Measurements from ENCODE around the gene ETS2. TPM values are rescaled to one million over a fixed set of nuclear protein-coding genes. Genes with fewer than 3 reads are reported as not detected.

Gene ETS2
- total and polyA plus RNA-seq, 2 of the 8 experiments (the other 6 are each of a cell fraction or from before 2014, with no cell fraction given) = 11.0 to 45.1 TPM

GRCh38 chr21:38792676-38793459 is 12.9 kb upstream of the ETS2 start (continued):
- TF ChIP-seq, protein P1, sequence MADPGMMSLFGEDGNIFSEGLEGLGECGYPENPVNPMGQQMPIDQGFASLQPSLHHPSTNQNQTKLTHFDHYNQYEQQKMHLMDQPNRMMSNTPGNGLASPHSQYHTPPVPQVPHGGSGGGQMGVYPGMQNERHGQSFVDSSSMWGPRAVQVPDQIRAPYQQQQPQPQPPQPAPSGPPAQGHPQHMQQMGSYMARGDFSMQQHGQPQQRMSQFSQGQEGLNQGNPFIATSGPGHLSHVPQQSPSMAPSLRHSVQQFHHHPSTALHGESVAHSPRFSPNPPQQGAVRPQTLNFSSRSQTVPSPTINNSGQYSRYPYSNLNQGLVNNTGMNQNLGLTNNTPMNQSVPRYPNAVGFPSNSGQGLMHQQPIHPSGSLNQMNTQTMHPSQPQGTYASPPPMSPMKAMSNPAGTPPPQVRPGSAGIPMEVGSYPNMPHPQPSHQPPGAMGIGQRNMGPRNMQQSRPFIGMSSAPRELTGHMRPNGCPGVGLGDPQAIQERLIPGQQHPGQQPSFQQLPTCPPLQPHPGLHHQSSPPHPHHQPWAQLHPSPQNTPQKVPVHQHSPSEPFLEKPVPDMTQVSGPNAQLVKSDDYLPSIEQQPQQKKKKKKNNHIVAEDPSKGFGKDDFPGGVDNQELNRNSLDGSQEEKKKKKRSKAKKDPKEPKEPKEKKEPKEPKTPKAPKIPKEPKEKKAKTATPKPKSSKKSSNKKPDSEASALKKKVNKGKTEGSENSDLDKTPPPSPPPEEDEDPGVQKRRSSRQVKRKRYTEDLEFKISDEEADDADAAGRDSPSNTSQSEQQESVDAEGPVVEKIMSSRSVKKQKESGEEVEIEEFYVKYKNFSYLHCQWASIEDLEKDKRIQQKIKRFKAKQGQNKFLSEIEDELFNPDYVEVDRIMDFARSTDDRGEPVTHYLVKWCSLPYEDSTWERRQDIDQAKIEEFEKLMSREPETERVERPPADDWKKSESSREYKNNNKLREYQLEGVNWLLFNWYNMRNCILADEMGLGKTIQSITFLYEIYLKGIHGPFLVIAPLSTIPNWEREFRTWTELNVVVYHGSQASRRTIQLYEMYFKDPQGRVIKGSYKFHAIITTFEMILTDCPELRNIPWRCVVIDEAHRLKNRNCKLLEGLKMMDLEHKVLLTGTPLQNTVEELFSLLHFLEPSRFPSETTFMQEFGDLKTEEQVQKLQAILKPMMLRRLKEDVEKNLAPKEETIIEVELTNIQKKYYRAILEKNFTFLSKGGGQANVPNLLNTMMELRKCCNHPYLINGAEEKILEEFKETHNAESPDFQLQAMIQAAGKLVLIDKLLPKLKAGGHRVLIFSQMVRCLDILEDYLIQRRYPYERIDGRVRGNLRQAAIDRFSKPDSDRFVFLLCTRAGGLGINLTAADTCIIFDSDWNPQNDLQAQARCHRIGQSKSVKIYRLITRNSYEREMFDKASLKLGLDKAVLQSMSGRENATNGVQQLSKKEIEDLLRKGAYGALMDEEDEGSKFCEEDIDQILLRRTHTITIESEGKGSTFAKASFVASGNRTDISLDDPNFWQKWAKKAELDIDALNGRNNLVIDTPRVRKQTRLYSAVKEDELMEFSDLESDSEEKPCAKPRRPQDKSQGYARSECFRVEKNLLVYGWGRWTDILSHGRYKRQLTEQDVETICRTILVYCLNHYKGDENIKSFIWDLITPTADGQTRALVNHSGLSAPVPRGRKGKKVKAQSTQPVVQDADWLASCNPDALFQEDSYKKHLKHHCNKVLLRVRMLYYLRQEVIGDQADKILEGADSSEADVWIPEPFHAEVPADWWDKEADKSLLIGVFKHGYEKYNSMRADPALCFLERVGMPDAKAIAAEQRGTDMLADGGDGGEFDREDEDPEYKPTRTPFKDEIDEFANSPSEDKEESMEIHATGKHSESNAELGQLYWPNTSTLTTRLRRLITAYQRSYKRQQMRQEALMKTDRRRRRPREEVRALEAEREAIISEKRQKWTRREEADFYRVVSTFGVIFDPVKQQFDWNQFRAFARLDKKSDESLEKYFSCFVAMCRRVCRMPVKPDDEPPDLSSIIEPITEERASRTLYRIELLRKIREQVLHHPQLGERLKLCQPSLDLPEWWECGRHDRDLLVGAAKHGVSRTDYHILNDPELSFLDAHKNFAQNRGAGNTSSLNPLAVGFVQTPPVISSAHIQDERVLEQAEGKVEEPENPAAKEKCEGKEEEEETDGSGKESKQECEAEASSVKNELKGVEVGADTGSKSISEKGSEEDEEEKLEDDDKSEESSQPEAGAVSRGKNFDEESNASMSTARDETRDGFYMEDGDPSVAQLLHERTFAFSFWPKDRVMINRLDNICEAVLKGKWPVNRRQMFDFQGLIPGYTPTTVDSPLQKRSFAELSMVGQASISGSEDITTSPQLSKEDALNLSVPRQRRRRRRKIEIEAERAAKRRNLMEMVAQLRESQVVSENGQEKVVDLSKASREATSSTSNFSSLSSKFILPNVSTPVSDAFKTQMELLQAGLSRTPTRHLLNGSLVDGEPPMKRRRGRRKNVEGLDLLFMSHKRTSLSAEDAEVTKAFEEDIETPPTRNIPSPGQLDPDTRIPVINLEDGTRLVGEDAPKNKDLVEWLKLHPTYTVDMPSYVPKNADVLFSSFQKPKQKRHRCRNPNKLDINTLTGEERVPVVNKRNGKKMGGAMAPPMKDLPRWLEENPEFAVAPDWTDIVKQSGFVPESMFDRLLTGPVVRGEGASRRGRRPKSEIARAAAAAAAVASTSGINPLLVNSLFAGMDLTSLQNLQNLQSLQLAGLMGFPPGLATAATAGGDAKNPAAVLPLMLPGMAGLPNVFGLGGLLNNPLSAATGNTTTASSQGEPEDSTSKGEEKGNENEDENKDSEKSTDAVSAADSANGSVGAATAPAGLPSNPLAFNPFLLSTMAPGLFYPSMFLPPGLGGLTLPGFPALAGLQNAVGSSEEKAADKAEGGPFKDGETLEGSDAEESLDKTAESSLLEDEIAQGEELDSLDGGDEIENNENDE (IDR thresholded peaks at IDR 0.05; ENCODE audit: insufficient replicate concordance, low read length) = no peak
- no peak for TF ChIP-seq RBBP5 (IDR thresholded peaks at IDR 0.05; ENCODE audit: borderline replicate concordance, low read depth, low read length)
- no peak for TF ChIP-seq ATF2 (IDR thresholded peaks at IDR 0.05; ENCODE audit: low read length)
- TF ChIP-seq TBP (IDR thresholded peaks at IDR 0.05; ENCODE audit: low read depth, low read length) = no peak
- no peak for TF ChIP-seq NANOG (IDR thresholded peaks at IDR 0.05; ENCODE audit: insufficient read depth, low read depth, low read length, poor library complexity, severe bottlenecking)
- TF ChIP-seq CREB1 (IDR thresholded peaks at IDR 0.05) = no peak
- TF ChIP-seq FOSL1 (IDR thresholded peaks at IDR 0.05; ENCODE audit: insufficient read depth, low read depth, low read length) = no peak
- TF ChIP-seq SAP30 (IDR thresholded peaks at IDR 0.05; ENCODE audit: insufficient read depth, insufficient replicate concordance, low read length) = no peak
